Stimulated activated naive CD4-positive, alpha-beta T cell treated with Interleukin-2 at 50 U/mL for 16 hours (primary cell): ENCODE measurements around the gene HOXA3.

ENCODE experiments used
- DNase-seq: peaks from one replicate; lab custom pipeline; 2025; lab: John Stamatoyannopoulos, UW

HOXA3 gene

GRCh38 chr7:27128776-27129728 is 23.3 kb downstream of the HOXA3 start:
- DNase-seq: no peak

GRCh38 chr7:27128034-27128433 is 24.3 kb downstream of the HOXA3 start:
- no peak for DNase-seq

- DNase-seq: no peak
Observed at GRCh38 chr7:27126596-27127327, 25.6 kb downstream of the HOXA3 start.

- DNase-seq: no peak
Observed at GRCh38 chr7:27125986-27126394, 26.4 kb downstream of the HOXA3 start.

- DNase-seq: no peak
Observed at GRCh38 chr7:27124902-27125689, 27.3 kb downstream of the HOXA3 start.

GRCh38 chr7:27124096-27124901 is 28.1 kb downstream of the HOXA3 start:
- DNase-seq: no peak

GRCh38 chr7:27123477-27124053 is 28.8 kb downstream of the HOXA3 start:
- DNase-seq: no peak

- no peak for DNase-seq
Observed at GRCh38 chr7:27123007-27123476, 29.3 kb downstream of the HOXA3 start.

- no peak for DNase-seq
Observed at GRCh38 chr7:27122077-27122910, 30.1 kb downstream of the HOXA3 start.

GRCh38 chr7:27121684-27122076 is 30.7 kb downstream of the HOXA3 start:
- no peak for DNase-seq

- no peak for DNase-seq
Observed at GRCh38 chr7:27119412-27119911, 32.9 kb downstream of the HOXA3 start.

- DNase-seq: no peak
Observed at GRCh38 chr7:27118580-27118979, 33.8 kb downstream of the HOXA3 start.

GRCh38 chr7:27117887-27118491 is 34.4 kb downstream of the HOXA3 start:
- DNase-seq: no peak

GRCh38 chr7:27116962-27117886 is 35.2 kb downstream of the HOXA3 start:
- DNase-seq: no peak

GRCh38 chr7:27116031-27116961 is 36.1 kb downstream of the HOXA3 start:
- DNase-seq: no peak

GRCh38 chr7:27115221-27116026 is 37.0 kb downstream of the HOXA3 start:
- DNase-seq: no peak
